HEK293 (cell line): ENCODE data around the gene UFSP1.
A peak's percentile ranks its signal among the peaks of the same experiment; 100 is the strongest.

Experiments used
- BCL11A ChIP-seq: fragments of 450-650 bp; formaldehyde crosslinking; IDR thresholded peaks from 2 replicates; pipeline ENCODE4 v1.5.1; 2016; ENCODE audit warnings: low read depth, missing biosample characterization, missing genetic modification characterization
- EGR2 ChIP-seq: fragments of 450-650 bp; formaldehyde crosslinking; IDR thresholded peaks from 2 replicates; pipeline ENCODE4 v1.5.1; 2016; ENCODE audit warnings: low read depth, missing biosample characterization, missing genetic modification characterization
- GFI1B ChIP-seq: fragments of 450-650 bp; formaldehyde crosslinking; IDR thresholded peaks from 2 replicates; pipeline ENCODE4 v1.5.1; 2016; ENCODE audit warnings: missing biosample characterization, missing genetic modification characterization
- HOXA7 ChIP-seq: sonication (generic); formaldehyde crosslinking; IDR thresholded peaks from 2 replicates; pipeline ENCODE4 v1.8.1; 2022; ENCODE audit warnings: missing genetic modification reagents, borderline replicate concordance
- KLF17 ChIP-seq: fragments of 450-650 bp; formaldehyde crosslinking; IDR thresholded peaks from 2 replicates; pipeline ENCODE4 v1.5.1; 2016; ENCODE audit warnings: missing biosample characterization, missing genetic modification characterization
- PATZ1 ChIP-seq: fragments of 450-650 bp; formaldehyde crosslinking; IDR thresholded peaks from 2 replicates; pipeline ENCODE4 v1.5.1; 2016; ENCODE audit warnings: missing biosample characterization, missing genetic modification characterization
- PRDM1 ChIP-seq: fragments of 450-650 bp; formaldehyde crosslinking; IDR thresholded peaks from 2 replicates; pipeline ENCODE4; 2016; ENCODE audit warnings: missing biosample characterization, missing genetic modification characterization
- PRDM6 ChIP-seq: fragments of 450-650 bp; formaldehyde crosslinking; IDR thresholded peaks from 2 replicates; pipeline ENCODE4 v1.5.1; 2017; ENCODE audit warnings: missing biosample characterization, missing genetic modification characterization
- YY2 ChIP-seq: fragments of 450-650 bp; formaldehyde crosslinking; IDR thresholded peaks from 2 replicates; pipeline ENCODE4 v1.5.1; 2016; ENCODE audit warnings: missing biosample characterization, missing genetic modification characterization
- ZFP37 ChIP-seq: fragments of 450-650 bp; formaldehyde crosslinking; IDR thresholded peaks from 2 replicates; pipeline ENCODE4 v1.5.1; 2016; ENCODE audit warnings: missing biosample characterization, missing genetic modification characterization
- ZIC2 ChIP-seq: fragments of 450-650 bp; formaldehyde crosslinking; IDR thresholded peaks from 2 replicates; pipeline ENCODE4 v1.5.1; 2016; ENCODE audit warnings: missing biosample characterization, missing genetic modification characterization
- ZNF112 ChIP-seq: fragments of 450-650 bp; formaldehyde crosslinking; IDR thresholded peaks from 2 replicates; pipeline ENCODE4 v1.5.0; 2017; ENCODE audit warnings: missing biosample characterization, missing genetic modification characterization
- ZNF138 ChIP-seq: fragments of 450-650 bp; formaldehyde crosslinking; IDR thresholded peaks from 2 replicates; pipeline ENCODE4 v1.5.1; 2016; ENCODE audit warnings: missing biosample characterization, missing genetic modification characterization, borderline replicate concordance
- ZNF157 ChIP-seq: fragments of 450-650 bp; formaldehyde crosslinking; IDR thresholded peaks from 2 replicates; pipeline ENCODE4 v1.5.1; 2016; ENCODE audit warnings: missing biosample characterization, missing genetic modification characterization
- ZNF18 ChIP-seq: fragments of 450-650 bp; formaldehyde crosslinking; IDR thresholded peaks from 2 replicates; pipeline ENCODE4 v1.5.1; 2016; ENCODE audit warnings: missing biosample characterization, missing genetic modification characterization
- ZNF266 ChIP-seq: fragments of 450-650 bp; formaldehyde crosslinking; IDR thresholded peaks from 2 replicates; pipeline ENCODE4 v1.5.1; 2016; ENCODE audit warnings: missing biosample characterization, missing genetic modification characterization, low read depth
- ZNF274 ChIP-seq, 2 experiments: fragments of 200-500 bp in 1 of 2; fragments of 450-650 bp in 1 of 2; sonication (Bioruptor generic) in 1 of 2; formaldehyde crosslinking in 1 of 2; IDR thresholded peaks; 2 replicates each; pipeline versions ENCODE4 v1.5.1 to v1.6.1; 2014 to 2016; ENCODE audit warnings: borderline replicate concordance in 1 of 2, inconsistent platforms in 1 of 2, low read length in 1 of 2, missing biosample characterization in 1 of 2, missing genetic modification characterization in 1 of 2
- ZNF37A ChIP-seq: fragments of 450-650 bp; IDR thresholded peaks from 2 replicates; pipeline ENCODE4 v1.5.1; 2018; ENCODE audit warnings: missing biosample characterization, missing genetic modification characterization
- ZNF394 ChIP-seq: fragments of 450-650 bp; formaldehyde crosslinking; IDR thresholded peaks from 2 replicates; pipeline ENCODE4 v1.5.1; 2016; ENCODE audit warnings: missing biosample characterization, missing genetic modification characterization, mild to moderate bottlenecking, moderate library complexity, borderline replicate concordance
- ZNF518A ChIP-seq: fragments of 450-650 bp; formaldehyde crosslinking; conservative IDR thresholded peaks from 2 replicates; pipeline ENCODE4 v1.5.1; 2016; ENCODE audit warnings: low read depth, missing biosample characterization, missing genetic modification characterization
- ZNF558 ChIP-seq: fragments of 450-650 bp; formaldehyde crosslinking; IDR thresholded peaks from 2 replicates; pipeline ENCODE4 v1.5.1; 2016; ENCODE audit warnings: missing biosample characterization, missing genetic modification characterization
- ZNF600 ChIP-seq: fragments of 450-650 bp; formaldehyde crosslinking; IDR thresholded peaks from 2 replicates; pipeline ENCODE4 v1.5.1; 2016; ENCODE audit warnings: missing biosample characterization, missing genetic modification characterization
- ZNF701 ChIP-seq: fragments of 450-650 bp; formaldehyde crosslinking; IDR thresholded peaks from 2 replicates; pipeline ENCODE4 v1.5.1; 2016; ENCODE audit warnings: missing biosample characterization, missing genetic modification characterization
- ZNF792 ChIP-seq: fragments of 450-650 bp; formaldehyde crosslinking; IDR thresholded peaks from 2 replicates; pipeline ENCODE4 v1.5.1; 2016; ENCODE audit warnings: missing biosample characterization, missing genetic modification characterization
- ZNF843 ChIP-seq: fragments of 450-650 bp; formaldehyde crosslinking; IDR thresholded peaks from 2 replicates; pipeline ENCODE4 v1.5.1; 2016; ENCODE audit warnings: missing biosample characterization, missing genetic modification characterization
- ZSCAN30 ChIP-seq: fragments of 450-650 bp; IDR thresholded peaks from 2 replicates; pipeline ENCODE4 v1.5.1; 2018; ENCODE audit warnings: missing biosample characterization, mild to moderate bottlenecking, missing genetic modification characterization, moderate library complexity

Gene UFSP1

GRCh38 chr7:100894860-100895700, 5.6 kb upstream of the UFSP1 start (continued):
- TF ChIP-seq ZNF792 (tag by site-specific recombination): no peak
- TF ChIP-seq BCL11A (tag by site-specific recombination): peak; percentile 50; the same call in 1 of the 2 replicates
- no peak for TF ChIP-seq ZNF274 (IDR thresholded peaks at IDR 0.05; ENCODE audit: low read length)
- TF ChIP-seq ZNF274 (tag by site-specific recombination; IDR thresholded peaks at IDR 0.05; ENCODE audit: borderline replicate concordance): no peak
- TF ChIP-seq ZSCAN30: 0 out of 2 replicates have a peak, but pooled peaks have one; percentile 67
- no peak for TF ChIP-seq GFI1B (tag by site-specific recombination)
- TF ChIP-seq ZNF112 (tag by site-specific recombination): no peak
- TF ChIP-seq ZIC2: peak; percentile 83
- no peak for TF ChIP-seq PRDM6 (tag by site-specific recombination)
- TF ChIP-seq ZNF18 (tag by site-specific recombination): 0 out of 2 replicates have a peak, but pooled peaks have one; percentile 14
- no peak for TF ChIP-seq ZNF558 (tag by site-specific recombination)
- no peak for TF ChIP-seq ZNF843 (tag by site-specific recombination)
- TF ChIP-seq ZNF701 (tag by site-specific recombination): no peak
- no peak for TF ChIP-seq ZNF37A (tag by site-specific recombination)
- no peak for TF ChIP-seq ZNF266
- no peak for TF ChIP-seq ZNF157
- TF ChIP-seq YY2 (tag by site-specific recombination): no peak; the same call in 1 of the 2 replicates
- TF ChIP-seq ZNF138 (tag by site-specific recombination): no peak
- TF ChIP-seq PRDM1: no peak
- TF ChIP-seq ZFP37: no peak
- peak; percentile 98 for TF ChIP-seq PATZ1 (tag by site-specific recombination)
- TF ChIP-seq EGR2 (tag by site-specific recombination): peak; percentile 50
- peak; percentile 50; the same call in 1 of the 2 replicates for TF ChIP-seq KLF17 (tag by site-specific recombination)
- TF ChIP-seq HOXA7 (CRISPR knock-in tag): no peak
- no peak for TF ChIP-seq ZNF394 (tag by site-specific recombination)
- no peak for TF ChIP-seq ZNF600
- TF ChIP-seq ZNF518A (tag by site-specific recombination): no peak
